GM19043 (cell line): Measurements from ENCODE around the gene DYSF.

Source experiments
- ATAC-seq: cut with Tn5 transposase; IDR thresholded peaks from one replicate; pipeline ENCODE4 v1.9.1; 2021; ENCODE audit warnings: low read depth; ENCODE audit not compliant: unreplicated experiment

The DYSF gene

DNA sequence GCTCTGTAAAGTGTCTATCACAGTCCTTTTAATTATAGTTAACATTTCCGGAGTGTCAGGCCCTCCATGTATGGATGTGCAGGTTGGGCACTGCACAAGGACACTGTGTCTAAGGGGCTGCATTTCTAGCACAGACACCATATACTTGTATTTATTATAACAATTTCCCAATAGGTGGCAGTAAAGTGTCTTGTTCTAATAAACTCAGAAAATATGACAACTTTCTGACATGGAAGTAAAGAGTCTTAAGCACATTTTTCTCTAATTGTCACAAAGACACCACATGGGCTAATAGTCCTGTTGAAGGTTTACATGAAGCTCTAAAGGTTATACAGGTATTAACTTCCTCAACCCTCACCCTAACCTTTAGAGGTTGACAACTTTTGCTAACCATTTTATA lies 156.6 kb downstream of the DYSF start:
- ATAC-seq, result no peak

DNA sequence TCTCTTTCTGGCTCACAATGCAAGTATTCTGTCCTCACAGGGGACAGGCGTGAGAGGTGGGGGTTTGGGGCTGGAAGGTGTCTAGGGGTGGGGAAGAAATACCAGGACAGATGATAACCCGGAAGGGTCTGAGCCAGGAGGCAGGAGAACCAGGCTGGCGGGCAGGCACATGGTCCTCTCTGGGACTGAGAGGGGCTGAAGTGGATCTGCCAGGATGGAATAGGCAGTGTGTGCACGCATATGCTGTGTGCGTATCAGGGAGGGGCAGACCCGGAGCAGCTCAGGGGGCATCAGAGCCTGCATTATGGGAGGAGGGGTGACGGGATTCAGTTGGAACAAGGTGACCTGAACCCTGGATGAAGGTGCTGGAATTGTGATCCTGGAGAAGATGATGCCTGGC lies 157.3 kb downstream of the DYSF start:
- ATAC-seq, result no peak

DNA sequence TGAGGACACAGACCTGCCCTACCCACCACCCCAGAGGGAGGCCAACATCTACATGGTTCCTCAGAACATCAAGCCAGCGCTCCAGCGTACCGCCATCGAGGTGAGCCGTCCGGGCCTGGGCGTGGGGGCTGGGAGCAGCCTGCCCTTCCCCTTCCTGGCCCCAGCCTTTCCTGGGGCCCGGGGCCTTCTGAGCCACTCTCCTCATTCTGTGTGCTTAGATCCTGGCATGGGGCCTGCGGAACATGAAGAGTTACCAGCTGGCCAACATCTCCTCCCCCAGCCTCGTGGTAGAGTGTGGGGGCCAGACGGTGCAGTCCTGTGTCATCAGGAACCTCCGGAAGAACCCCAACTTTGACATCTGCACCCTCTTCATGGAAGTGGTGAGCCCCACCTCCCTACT lies 157.9 kb downstream of the DYSF start:
- ATAC-seq, result no peak

DNA sequence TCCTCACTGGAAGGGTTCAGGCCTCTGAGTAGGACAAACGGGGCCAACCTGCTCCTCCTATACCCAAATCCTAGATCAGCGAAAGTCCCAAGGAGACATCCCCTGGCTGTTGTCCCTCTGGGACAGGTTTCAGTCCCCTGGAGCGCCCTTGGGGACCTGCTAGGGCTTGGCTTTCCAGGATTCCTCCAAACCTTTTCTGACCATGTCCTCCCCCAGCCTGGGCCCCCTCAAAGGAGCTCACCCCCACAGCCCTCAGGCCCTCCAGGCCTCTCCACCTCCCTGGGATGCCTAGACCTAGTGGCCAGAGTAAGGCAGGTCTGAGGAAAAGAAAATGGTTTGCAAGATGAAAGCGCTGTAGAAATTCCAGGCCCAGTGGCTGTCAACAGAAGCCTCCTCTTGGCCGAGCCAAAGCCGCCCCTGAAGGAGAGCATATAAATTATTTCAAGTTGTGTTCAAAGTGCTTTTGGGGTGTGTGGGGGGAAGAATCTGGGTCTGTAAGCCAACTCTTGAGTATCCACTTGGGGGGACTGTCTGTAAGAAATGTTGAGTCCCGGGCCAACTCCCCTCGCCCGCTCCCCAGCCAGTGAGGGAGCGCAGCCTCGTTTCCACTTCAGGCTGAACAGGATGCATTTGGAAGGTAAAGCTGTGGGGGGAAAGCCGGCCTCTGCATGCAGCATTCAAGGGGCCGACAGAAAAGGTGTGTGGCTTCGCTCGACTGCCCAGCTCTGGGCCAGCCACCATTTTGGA lies 158.6 kb downstream of the DYSF start:
- ATAC-seq, result no peak

DNA sequence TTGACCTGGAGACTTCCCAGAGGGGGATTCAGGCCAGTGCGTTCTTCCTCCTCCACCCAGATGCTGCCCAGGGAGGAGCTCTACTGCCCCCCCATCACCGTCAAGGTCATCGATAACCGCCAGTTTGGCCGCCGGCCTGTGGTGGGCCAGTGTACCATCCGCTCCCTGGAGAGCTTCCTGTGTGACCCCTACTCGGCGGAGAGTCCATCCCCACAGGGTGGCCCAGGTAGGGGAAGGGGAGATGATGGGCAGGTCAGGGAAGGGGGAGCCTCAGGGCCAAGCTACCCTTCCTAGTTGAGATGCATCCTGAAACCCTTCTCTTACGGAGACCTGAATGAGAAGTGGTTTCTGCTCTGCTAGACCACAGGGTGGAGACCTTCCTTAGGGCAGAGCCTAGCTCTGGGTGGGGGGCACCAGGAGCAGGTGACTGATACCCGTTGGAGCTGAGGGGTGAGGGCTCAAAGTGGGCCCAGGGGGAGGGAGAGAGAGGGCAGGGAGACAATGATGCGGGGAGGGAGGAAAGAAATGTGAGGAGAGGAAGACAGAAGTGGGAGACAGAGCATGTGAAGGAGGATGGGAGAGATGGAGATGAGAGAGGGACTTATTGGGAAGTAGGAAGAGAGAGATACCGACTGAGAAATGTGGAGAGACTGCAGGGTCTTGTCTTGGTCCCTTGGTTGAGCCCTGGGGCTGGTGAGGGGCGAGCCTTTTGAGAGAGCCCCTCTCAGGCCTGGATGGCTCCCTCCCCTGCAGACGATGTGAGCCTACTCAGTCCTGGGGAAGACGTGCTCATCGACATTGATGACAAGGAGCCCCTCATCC lies 159.4 kb downstream of the DYSF start:
- no peak for ATAC-seq

DNA sequence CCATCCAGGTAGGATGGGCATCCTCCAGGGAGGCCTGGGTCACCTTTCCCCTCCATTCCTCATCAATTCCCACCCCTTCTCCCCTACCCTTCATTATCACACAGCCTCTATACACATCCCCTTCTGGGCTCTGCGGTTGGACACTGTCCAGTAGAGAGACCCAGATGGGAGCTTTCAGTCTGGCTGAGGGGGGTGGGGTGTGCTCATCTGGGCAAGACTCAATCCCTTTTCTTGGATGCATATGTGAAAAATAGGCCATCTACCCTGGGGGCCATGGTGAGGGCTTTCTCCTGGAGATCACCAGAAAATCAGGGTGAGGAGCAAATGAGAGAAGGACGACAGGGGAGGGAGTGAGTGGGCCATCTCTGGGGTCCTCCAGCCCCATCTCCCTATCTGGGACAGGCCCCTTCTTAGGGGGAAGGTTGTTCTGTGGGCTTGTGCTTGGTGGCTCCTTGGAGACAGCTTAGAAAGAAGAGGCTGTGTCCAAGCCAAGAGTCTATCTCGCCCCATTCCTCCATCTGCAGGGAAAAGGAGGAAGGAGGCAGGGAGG lies 160.1 kb downstream of the DYSF start:
- ATAC-seq, result no peak

DNA sequence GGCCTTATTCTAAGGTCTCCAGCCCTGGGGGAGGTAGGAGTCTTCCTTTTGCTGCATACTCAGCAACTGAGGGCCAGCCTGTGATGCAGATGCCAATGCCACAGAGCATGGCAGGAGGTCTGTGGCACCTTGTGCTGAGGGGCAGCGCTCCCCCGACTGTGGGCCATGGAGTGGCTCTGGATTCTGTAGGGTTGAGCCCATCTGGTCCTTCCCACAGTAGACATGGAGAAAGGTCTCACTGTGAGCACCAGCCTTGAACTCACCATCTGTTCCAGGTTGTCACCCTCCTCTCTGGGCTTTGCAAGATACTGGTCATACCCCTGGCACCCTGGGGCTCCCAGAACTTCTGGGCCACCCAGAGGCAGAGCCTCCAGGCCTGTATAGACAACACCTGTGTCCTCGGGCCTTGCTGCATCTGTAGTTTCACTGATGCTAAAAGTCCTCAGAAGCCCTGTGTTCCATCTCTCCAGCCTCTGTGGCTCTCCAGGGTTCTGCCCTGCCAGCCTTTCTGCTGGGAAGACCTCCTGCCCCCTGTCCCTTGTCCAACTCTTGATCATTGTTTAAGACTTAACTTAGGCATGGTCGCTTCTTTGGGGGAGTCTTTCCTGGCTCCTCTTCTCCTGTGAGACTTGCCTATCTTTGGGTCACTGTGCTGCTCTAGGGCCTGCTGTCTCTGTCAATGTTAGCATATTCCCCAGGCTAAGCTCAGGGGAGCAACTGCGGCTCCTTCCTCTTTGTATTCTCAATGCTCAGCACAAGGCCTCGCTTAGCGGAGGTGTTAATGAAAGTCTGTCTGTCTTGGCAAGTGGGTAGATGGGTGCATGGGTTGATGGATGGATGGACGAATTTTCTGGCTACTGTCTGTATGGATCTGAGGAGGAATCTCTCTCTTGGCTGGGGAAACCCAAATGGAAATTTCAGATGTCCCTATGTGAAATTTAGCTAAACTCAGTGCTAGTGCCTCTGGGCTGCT lies 160.9 kb downstream of the DYSF start:
- ATAC-seq, result no peak

DNA sequence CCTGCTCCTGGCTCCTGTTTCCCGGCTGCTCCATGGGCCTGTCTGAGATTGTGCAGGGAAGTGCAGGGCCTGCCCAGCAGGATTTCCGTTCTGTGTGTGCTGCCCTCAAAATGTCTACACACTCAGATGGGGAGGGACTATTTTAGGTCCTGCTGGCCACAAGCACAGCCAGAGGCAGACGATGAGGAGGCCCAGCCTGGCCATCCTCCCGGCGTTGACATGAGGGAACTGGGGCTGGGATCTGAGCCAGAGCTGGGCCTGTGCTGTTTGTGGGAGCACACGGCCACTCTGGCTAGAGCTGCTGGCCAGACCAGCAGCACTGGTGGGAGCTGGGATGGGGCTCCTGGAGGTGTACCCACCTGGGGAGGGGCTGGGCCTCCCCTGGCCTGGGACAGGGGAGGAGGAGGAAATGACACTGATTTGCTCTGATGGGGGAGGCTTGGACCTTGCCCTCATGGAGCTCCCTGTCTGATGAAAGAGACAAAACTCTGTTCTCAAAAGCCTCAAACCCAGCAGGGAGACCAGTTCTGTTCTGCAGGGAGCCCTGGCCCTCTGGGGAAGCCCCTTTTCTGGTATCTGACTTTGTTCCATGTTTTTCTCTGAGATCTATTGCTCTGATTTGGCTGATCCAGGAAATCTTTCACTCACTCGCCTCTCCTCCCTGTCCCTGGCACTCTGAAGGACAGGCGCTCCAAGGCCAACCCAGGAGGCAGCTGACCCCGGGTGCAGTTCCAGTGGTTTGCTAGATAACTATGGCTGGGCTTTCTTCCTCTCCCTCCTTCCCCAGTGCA lies 161.8 kb downstream of the DYSF start:
- ATAC-seq, result no peak

DNA sequence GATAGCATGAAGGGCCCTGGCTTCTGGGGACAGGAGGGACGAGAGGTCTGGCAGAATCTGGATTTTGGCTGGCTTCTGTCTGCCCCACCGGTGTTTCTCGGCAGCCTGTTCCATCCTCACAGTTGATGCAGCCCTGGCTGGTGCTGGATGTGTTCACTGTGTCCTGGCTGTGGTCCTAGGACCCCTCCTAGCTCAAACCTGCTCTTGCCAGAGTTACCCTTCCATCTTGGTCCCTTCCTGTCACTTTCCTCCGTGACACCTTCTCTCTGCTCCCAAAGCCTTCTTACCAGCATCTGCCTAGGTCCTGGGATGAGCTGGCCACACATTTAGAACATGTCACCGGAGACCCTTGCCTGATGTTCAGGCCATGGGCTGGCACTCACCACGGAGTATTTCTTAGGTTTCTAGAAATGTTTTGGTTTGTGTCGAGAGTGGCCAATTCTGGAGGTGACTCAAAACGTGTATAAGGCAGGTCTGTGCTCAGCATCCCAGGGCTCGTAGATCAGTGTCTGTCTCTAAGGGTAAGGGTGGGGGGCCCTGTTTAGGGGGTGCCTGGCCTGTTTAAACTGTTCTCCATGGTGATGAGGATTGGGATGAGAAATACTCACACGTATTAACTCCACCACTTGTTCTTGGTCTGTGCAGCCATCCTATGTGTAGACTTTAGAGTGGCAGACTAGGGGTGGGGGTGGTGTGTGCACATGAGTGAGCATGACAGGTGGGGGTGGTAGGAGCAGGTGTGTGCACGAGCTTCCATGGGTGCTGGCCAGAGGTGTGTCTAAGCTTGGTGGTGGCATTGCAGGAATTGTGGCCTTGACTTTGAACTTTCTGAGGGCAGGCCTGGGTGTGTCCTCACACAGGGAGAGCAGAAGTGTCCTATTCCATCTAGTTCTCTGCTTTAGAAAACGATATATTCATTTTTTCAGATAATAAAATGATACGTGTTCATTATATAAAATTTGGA lies 162.7 kb downstream of the DYSF start:
- no peak for ATAC-seq

DNA sequence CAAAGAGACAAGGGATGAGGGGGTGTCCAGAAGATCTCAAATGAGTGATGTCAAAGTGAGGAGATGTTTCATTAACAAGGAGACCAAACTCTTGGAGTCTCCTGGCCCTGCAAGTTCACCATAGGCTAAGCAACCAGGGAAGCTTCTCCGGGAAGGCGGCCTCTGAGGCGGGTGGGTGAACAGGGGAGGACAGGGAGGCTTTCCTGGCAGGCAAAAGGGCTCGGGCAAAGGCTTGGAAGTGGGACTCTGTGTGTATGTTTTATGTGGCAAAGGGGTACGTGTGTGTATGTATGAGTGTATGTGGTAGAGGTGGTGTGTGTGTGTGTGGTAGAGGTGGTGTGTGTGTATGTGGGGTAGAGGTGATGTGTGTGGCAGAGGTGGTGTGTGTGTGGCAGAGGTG lies 163.9 kb downstream of the DYSF start:
- ATAC-seq, result no peak

DNA sequence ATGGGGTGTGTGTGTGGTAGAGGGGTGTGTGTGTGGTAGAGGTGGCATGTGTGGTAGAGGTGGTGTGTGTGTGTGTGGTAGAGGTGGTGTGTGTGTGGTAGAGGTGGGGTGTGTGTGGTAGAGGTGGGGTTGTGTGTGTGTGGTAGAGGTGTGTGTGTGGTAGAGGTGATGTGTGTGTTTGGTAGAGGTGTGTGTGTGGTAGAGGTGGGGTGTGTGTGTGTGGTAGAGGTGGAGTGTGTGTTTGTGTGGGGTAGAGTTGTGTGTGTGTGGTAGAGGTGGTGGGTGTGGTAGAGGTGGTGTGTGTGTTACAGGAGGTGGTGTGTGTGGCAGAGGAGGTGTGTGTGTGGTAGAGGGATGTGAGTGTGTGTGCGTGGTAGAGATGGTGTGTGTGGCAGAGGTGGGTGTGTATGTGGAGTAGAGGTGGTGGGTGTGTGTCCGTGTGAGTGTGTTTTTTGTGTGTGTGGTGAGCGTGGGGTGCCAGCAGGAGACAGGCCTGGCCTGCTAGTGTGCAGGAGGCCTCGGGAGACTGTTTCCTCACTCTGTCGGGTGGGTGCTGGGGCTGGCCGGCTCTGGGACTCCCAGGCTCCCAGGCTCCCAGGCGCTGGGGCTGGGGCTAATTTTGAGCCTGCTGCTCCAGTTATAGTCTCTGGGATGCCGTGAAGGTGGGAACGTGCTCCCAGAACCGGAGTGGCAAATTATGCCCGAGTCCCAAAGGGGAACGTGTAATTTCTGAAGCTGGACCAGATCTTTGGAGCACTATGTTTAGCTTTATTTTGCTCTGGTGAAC lies 165.2 kb downstream of the DYSF start:
- no peak for ATAC-seq

DNA sequence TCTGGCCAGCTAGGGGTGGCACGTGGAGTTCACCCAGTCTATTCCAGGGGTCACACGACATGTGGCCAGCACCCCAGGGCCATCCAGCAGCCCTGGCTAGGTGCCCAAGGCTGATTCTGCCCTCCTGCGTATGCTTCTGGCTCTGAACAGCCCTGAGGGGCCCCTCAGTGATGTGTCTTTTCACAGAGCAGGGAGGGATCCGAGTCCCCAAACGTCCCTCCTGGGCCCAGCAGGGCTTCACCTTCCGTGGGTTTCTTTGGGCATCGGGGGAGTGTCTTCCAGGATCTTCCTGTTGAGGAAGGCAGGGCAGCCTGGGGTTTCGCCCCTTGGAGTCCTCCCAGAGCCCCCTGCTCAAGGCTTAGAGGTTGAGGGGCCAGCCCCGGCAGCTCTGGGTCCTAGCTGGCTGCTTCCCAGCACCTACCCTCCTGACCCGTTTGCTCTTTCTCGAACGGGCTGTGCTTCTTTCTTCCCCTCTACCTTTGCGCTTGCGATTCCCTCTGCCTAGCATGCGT lies 165.9 kb downstream of the DYSF start:
- ATAC-seq, result no peak

DNA sequence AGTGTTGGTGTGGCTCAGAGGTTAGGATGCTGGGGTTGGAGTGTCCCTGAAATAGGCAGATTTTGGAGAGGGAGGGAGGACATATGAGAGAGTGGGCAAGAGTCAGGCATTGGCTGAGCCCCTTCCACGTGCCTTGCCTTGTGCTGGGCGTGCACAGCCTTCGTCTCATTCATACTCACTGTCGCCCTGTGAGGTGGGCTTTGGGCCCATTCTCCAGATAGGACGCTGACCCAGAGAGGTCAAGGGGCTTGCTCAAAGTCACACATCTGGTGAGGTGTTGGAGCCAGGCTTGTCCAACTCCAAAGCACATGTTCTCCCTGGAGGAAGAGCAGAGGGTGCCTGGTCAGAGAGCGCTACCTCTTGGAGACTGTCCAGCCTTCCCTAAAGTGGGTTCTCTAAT lies 166.8 kb downstream of the DYSF start:
- ATAC-seq, result no peak

DNA sequence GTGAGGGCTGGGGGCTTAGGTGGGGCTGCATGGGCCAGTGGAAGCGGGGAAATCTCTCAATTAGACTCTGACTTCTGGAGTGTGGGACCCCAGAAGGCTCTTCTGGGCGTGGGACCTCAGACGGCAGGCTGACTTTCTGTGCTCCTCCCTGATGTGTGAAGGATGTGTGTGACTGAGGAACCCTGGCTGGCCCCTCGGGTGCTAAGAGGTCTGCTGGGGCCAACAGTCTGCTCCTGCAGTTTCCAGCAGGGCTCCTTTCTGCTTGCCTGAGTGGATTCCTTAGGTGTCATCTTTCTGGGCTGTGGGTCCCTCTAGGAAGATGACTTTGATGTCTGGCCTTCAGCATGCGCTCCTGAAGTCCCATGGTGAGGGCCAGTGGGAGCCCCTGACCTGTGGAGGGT lies 167.5 kb downstream of the DYSF start:
- no peak for ATAC-seq

DNA sequence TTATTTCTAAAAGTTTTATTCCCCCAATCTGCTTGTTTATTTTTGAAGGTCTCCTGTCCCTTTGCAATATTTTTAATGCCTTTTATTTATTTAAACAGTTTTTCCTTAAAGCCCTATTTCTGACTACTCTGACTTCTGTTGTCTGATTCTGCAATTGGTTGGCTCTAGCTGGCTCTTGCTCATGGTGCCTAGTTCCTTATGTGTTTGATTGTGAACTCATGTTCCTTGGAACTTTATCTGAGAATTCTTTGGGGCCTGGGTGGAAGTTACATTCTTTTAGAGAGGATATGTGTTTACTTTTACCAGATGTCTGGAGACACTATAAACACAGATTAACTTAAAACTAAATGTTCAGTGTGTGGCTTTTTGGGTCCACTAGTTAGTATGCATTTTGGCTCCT lies 175.9 kb downstream of the DYSF start:
- ATAC-seq, result no peak

DNA sequence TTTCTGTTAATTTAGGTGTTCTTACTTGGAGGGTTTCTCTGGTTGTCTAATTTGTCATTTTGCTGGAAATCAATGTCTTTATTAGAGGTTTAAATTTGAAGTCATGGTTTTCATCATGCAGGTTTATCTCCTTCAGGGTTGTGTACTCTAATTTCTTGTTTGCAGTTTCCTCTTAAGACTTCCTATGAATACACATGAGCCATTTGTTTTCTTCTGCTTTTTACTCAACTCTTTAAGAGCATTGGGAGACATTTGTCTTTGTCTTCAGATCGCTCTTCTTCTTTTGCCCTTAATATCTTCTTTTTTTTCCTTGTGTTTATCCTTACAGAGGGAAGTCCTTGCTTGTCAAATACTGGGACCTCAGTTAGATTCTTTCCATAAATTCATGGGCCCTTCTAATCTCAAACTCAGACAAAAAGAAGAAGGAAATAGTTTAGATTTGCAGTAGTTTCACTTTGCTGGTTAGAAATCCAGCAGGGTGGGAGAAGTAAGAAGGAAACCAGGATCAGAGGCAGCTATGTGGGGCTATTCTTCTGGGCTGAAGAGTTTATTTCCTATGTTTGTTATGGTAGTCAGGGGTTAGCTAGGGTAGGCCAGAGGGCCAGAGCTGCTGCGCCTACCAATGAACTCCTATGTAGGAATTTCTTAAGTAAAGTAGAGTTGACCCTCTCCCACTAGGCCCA lies 176.6 kb downstream of the DYSF start:
- no peak for ATAC-seq
